GM06990 (cell line): ENCODE results near the gene S1PR5.
A peak's percentile ranks its signal among the peaks of the same experiment; 100 is the strongest.

Experiments
- DNase-seq: peaks from one replicate; pipeline ENCODE4 v3.0.0-alpha.2; 2011; ENCODE audit not compliant: insufficient read length; ENCODE audit errors: extremely low read depth
- H3K27me3 ChIP-seq: replicated peaks from 2 replicates; pipeline ENCODE4 v1.6.0; 2011; ENCODE audit warnings: low read length; ENCODE audit not compliant: control insufficient read depth, insufficient read depth
- H3K36me3 ChIP-seq: 2 replicates; pipeline ENCODE4 v1.5.1; 2011; ENCODE audit warnings: low read length; ENCODE audit not compliant: control insufficient read depth, insufficient read depth
- H3K4me3 ChIP-seq: replicated peaks from 2 replicates; pipeline ENCODE4 v1.5.1; 2011; ENCODE audit warnings: low read depth, mild to moderate bottlenecking, control low read depth, low read length
- CTCF ChIP-seq: IDR thresholded peaks from 2 replicates; pipeline ENCODE4 v1.5.1; 2011; ENCODE audit warnings: low read length, control low read depth, mild to moderate bottlenecking, inconsistent platforms; ENCODE audit not compliant: insufficient read depth, poor library complexity, severe bottlenecking

The S1PR5 gene

GRCh38 chr19:10549733-10550132 lies 32.5 kb upstream of the S1PR5 start:
- Histone ChIP-seq H3K27me3 (no peaks in the 10 kb centered on the region), H3K36me3 (peaks cover 31% of the 10 kb centered on the region), H3K4me3 (no peak overlapping the region)
- no peak for TF ChIP-seq CTCF
- DNase-seq: no peak

GRCh38 chr19:10548746-10549276 lies 31.6 kb upstream of the S1PR5 start:
- H3K4me3 ChIP-seq: no peak overlapping the region
- H3K36me3 ChIP-seq: peaks cover 26% of the 10 kb centered on the region
- no peaks in the 10 kb centered on the region for H3K27me3 ChIP-seq
- no peak for TF ChIP-seq CTCF
- DNase-seq: no peak

- no peak overlapping the region for H3K4me3 ChIP-seq
- peaks cover 12% of the 10 kb centered on the region for H3K36me3 ChIP-seq
- TF ChIP-seq CTCF: no peak
- DNase-seq: no peak
- no peaks in the 10 kb centered on the region for H3K27me3 ChIP-seq
Observed at GRCh38 chr19:10546817-10547216, 29.6 kb upstream of the S1PR5 start.

GRCh38 chr19:10544753-10545251 lies 27.6 kb upstream of the S1PR5 start:
- peaks cover 11% of the 10 kb centered on the region for H3K36me3 ChIP-seq
- DNase-seq: no peak
- TF ChIP-seq CTCF: no peak
- H3K4me3 ChIP-seq: peak overlapping the region; percentile 85
- no peaks in the 10 kb centered on the region; the same call in 1 of the 2 replicates for H3K27me3 ChIP-seq

GRCh38 chr19:10544242-10544752 lies 27.1 kb upstream of the S1PR5 start:
- no peaks in the 10 kb centered on the region; the same call in 1 of the 2 replicates for H3K27me3 ChIP-seq
- no peak for TF ChIP-seq CTCF
- DNase-seq: no peak
- H3K4me3 ChIP-seq: peak overlapping the region; percentile 85
- H3K36me3 ChIP-seq: peaks cover 11% of the 10 kb centered on the region
